Keratinocyte (primary cell): Measurements from ENCODE around the gene PPP4C. TPM values are rescaled to one million over a fixed set of nuclear protein-coding genes. Genes with fewer than 3 reads are reported as not detected.
"Not testable (repeated sequence)": the region's sequence is repeated elsewhere in the genome, so short reads cannot be mapped to it uniquely, and the experiment has no call there.

Experiments used
- DNase-seq: peaks from one replicate; pipeline ENCODE4 v3.0.0-alpha.2; 2011; ENCODE audit warnings: low read depth, missing footprints, low spot score
- FAIRE-seq: peaks from 2 replicates; lab custom pipeline; 2011; peaks lifted over from hg19 to GRCh38; lab: Jason Lieb, UNC
- H2AFZ ChIP-seq: 2 replicates; pipeline ENCODE4 v1.6.0; 2012; ENCODE audit warnings: low read length, control low read depth, inconsistent platforms; ENCODE audit not compliant: control insufficient read depth
- H3K27ac ChIP-seq: 2 replicates; pipeline ENCODE4 v1.5.1; 2011; ENCODE audit warnings: low read length; ENCODE audit not compliant: control insufficient read depth, insufficient read depth
- H3K27me3 ChIP-seq: 3 replicates; pipeline ENCODE4 v1.6.0; 2011; ENCODE audit warnings: low read length; ENCODE audit not compliant: control insufficient read depth, insufficient read depth; ENCODE audit errors: extremely low read depth
- H3K36me3 ChIP-seq, 2 experiments: 2 replicates in 1 of 2; 3 replicates in 1 of 2; pipeline ENCODE4 v1.5.1; 2011; ENCODE audit warnings: low read length in 2 of 2, mild to moderate bottlenecking in 1 of 2; ENCODE audit not compliant: control insufficient read depth in 2 of 2, insufficient read depth in 2 of 2; ENCODE audit errors: extremely low read depth in 1 of 2
- H3K4me1 ChIP-seq: 3 replicates; pipeline ENCODE4 v1.5.1; 2011; ENCODE audit warnings: low read length; ENCODE audit not compliant: control insufficient read depth, insufficient read depth; ENCODE audit errors: extremely low read depth
- H3K4me2 ChIP-seq: 3 replicates; pipeline ENCODE4 v1.6.0; 2011; ENCODE audit warnings: low read depth, low read length; ENCODE audit not compliant: control insufficient read depth, insufficient read depth; ENCODE audit errors: extremely low read depth
- H3K4me3 ChIP-seq, 3 experiments: fragments of 200-600 bp in 1 of 3; sonication (generic) in 1 of 3; 2 replicates in 2 of 3; 3 replicates in 1 of 3; pipeline ENCODE4 v1.5.1; 2011 to 2016; ENCODE audit warnings: low read length in 3 of 3, mild to moderate bottlenecking in 3 of 3, control low read depth in 2 of 3, inconsistent platforms in 1 of 3, low read depth in 1 of 3, mixed read lengths in 1 of 3, mixed run types in 1 of 3, moderate library complexity in 1 of 3; ENCODE audit not compliant: control insufficient read depth in 2 of 3, insufficient read depth in 2 of 3; ENCODE audit errors: extremely low read depth in 1 of 3
- H3K79me2 ChIP-seq: 2 replicates; pipeline ENCODE4 v1.6.0; 2012; ENCODE audit warnings: low read length; ENCODE audit not compliant: control insufficient read depth, insufficient read depth
- H3K9ac ChIP-seq: 3 replicates; pipeline ENCODE4 v1.6.0; 2011; ENCODE audit warnings: low read length; ENCODE audit not compliant: control insufficient read depth, insufficient read depth; ENCODE audit errors: extremely low read depth
- H3K9me1 ChIP-seq: 3 replicates; pipeline ENCODE4 v1.6.0; 2011; ENCODE audit warnings: low read length; ENCODE audit not compliant: control insufficient read depth, insufficient read depth; ENCODE audit errors: extremely low read depth
- H3K9me3 ChIP-seq: 2 replicates; pipeline ENCODE4 v1.5.1; 2012; ENCODE audit warnings: low read depth, low read length; ENCODE audit not compliant: control insufficient read depth
- H4K20me1 ChIP-seq: 3 replicates; pipeline ENCODE4 v1.6.0; 2011; ENCODE audit warnings: low read length; ENCODE audit not compliant: control insufficient read depth, insufficient read depth; ENCODE audit errors: extremely low read depth
- CTCF ChIP-seq, 3 experiments: IDR thresholded peaks in 1 of 3; conservative IDR thresholded peaks in 1 of 3; optimal IDR thresholded peaks in 1 of 3; 2 replicates in 2 of 3; 3 replicates in 1 of 3; pipeline versions ENCODE3 to v1.5.1; 2011; ENCODE audit warnings: low read length in 3 of 3, mild to moderate bottlenecking in 3 of 3, moderate library complexity in 2 of 3, control low read depth in 1 of 3, inconsistent platforms in 1 of 3; ENCODE audit not compliant: insufficient read depth in 2 of 3; ENCODE audit errors: extremely low read depth in 1 of 3
- EZH2 ChIP-seq: IDR thresholded peaks from one replicate; pipeline ENCODE4 v1.6.1; 2012; ENCODE audit warnings: inconsistent platforms, mild to moderate bottlenecking, low read length, moderate library complexity
- dilution Hi-C: fragments of 300-500 bp; cut with MboI; formaldehyde crosslinking; loops from one replicate; pipeline ENCODE4 v1.7.0; 2020; ENCODE audit warnings: low sequenced_read_pairs; ENCODE audit not compliant: extremely low pct_ligation_motif_present
- polyA plus RNA-seq, 5 experiments: library from polyadenylated mRNA; depleted of rRNA in 3 of 5; stranded (reverse) in 3 of 5; stranded (forward) in 1 of 5; unstranded in 1 of 5; fragments of >200 nt; gene quantifications; 1 replicate in 1 of 5; 2 replicates in 3 of 5; 3 replicates in 1 of 5; pipeline versions ENCODE4 v1.2.1 to v1.2.3, GENCODE V29; 2011 to 2012; ENCODE audit warnings: missing spikeins in 2 of 5, low read depth in 1 of 5, low replicate concordance in 1 of 5

The PPP4C gene
- polyA plus RNA-seq, 1 donor (not counting 4 experiments of a cell fraction or from before 2014, with no cell fraction given) = 124 TPM

- FAIRE-seq = no peak
- H3K9me3 ChIP-seq = no peaks in the 10 kb centered on the region
- TF ChIP-seq EZH2 = no peak
- TF ChIP-seq CTCF (optimal IDR thresholded peaks at IDR 0.05 in 1 of 3, IDR thresholded peaks at IDR 0.05 in 1 of 3, conservative IDR thresholded peaks at IDR 0.05 in 1 of 3; ENCODE audit: extremely low read depth in 1 of 3, insufficient read depth in 2 of 3, low read length in 3 of 3) = no peak
- dilution Hi-C loops = no loop called here
- no peaks in the 10 kb centered on the region for H3K9me1 ChIP-seq
- H3K27me3 ChIP-seq = peaks cover 36% of the 10 kb centered on the region
- H3K4me3 ChIP-seq = no peak overlapping the region
- H3K36me3 ChIP-seq = no peaks in the 10 kb centered on the region
- no peak overlapping the region for H3K4me2 ChIP-seq
- H3K4me1 ChIP-seq = no peaks in the 10 kb centered on the region
- H2AFZ ChIP-seq = no peak overlapping the region
- no peak for DNase-seq
- H3K27ac ChIP-seq = no peak overlapping the region
- no peaks in the 10 kb centered on the region for H4K20me1 ChIP-seq
- H3K9ac ChIP-seq = no peak overlapping the region
- H3K79me2 ChIP-seq = no peaks in the 10 kb centered on the region
These were observed 42.5 kb upstream of the PPP4C start for GRCh38 chr16:30033270-30033669.

DNA sequence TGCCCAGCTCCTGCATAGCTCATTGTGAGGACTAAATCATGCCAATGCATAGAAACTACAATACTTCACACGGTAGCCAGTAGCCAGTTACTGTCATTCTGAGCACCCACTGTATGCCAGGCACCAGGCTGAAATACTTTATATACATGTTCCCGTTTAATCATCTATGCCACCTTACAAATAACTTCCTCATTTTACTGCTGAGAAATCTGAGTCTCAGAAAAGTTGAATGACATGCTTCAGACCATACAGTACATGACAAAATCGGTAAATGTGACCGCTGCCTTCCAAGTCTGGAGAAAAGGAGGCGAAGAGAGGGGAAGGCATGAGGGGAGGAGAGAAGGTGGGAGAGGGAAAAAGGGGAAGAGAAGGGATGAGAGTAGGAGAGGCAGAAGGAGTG, 35.6 kb upstream of the PPP4C start:
- H3K4me3 ChIP-seq = no peak overlapping the region

GRCh38 chr16:30040690-30041089, 35.1 kb upstream of the PPP4C start:
- H3K79me2 ChIP-seq, FAIRE-seq, H3K27me3 ChIP-seq, H3K9ac ChIP-seq, H3K9me3 ChIP-seq, dilution Hi-C loops, H2AFZ ChIP-seq, H3K27ac ChIP-seq, H3K4me2 ChIP-seq, H3K9me1 ChIP-seq, H3K4me3 ChIP-seq, DNase-seq, H3K4me1 ChIP-seq, H4K20me1 ChIP-seq, H3K36me3 ChIP-seq: not testable (repeated sequence)

More for the DNA sequence above, 35.6 kb upstream of the PPP4C start:
- DNase-seq = no peak
- dilution Hi-C loops = no loop called here
- H4K20me1 ChIP-seq = no peaks in the 10 kb centered on the region
- H3K27ac ChIP-seq = no peak overlapping the region
- H3K4me2 ChIP-seq = no peak overlapping the region
- TF ChIP-seq EZH2 = no peak
- no peak for TF ChIP-seq CTCF (optimal IDR thresholded peaks at IDR 0.05 in 1 of 3, IDR thresholded peaks at IDR 0.05 in 1 of 3, conservative IDR thresholded peaks at IDR 0.05 in 1 of 3; ENCODE audit: extremely low read depth in 1 of 3, insufficient read depth in 2 of 3, low read length in 3 of 3)
- no peaks in the 10 kb centered on the region for H3K36me3 ChIP-seq
- no peaks in the 10 kb centered on the region for H3K4me1 ChIP-seq
- no peak for FAIRE-seq
- no peaks in the 10 kb centered on the region for H3K27me3 ChIP-seq
- no peak overlapping the region for H3K9ac ChIP-seq
- H2AFZ ChIP-seq = no peak overlapping the region
- no peaks in the 10 kb centered on the region for H3K9me3 ChIP-seq
- H3K9me1 ChIP-seq = no peaks in the 10 kb centered on the region
- no peaks in the 10 kb centered on the region for H3K79me2 ChIP-seq
